GM21360 (cell line): ENCODE data around the gene ITGBL1.

Experiments used
- ATAC-seq: cut with Tn5 transposase; IDR thresholded peaks from one replicate; pipeline ENCODE4 v1.9.1; 2021; ENCODE audit warnings: mild to moderate bottlenecking, moderate library complexity; ENCODE audit not compliant: unreplicated experiment

Gene ITGBL1

DNA sequence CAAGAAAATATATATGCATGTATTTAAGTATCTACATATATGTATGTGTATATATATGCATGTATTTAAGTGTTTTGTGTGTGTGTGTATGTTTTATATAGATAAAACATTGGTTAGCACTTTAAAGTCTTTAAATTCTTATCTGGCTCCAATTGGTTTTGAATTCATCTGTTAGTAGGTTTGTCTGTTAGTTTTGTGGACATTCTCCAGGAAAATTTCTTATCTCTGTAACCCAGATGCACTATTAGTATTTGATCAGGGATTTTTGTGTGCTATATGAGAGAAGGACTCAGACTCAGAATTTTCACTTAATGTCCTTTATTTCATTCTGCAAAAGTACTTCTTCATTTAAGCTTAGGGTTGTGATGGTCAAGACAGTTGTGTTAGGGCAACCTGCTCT lies 103.1 kb downstream of the ITGBL1 start:
- no peak for ATAC-seq

DNA sequence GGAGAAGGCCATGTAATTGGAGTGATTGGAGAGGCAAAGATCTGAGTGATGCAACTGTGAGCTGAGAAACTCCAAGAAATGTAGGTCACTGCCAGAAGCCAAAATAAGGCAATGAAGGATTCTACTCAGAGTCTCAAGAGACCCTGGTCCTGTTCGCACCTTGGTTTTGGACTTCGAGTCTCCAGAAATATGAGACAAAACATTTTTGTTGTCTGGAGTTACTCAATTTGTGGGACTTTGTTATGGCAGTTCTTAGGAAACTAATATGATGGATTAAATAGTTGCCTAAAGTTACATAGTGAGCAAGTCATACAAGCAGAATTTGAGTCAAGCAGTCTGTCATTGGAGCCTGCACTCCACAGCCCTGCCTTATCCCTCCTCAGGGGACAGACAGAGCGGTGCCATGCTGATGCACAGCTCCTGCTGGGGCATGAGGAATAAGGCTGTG lies 104.2 kb downstream of the ITGBL1 start:
- no peak for ATAC-seq

- no peak for ATAC-seq
Observed at GRCh38 chr13:101565317-101565716, 112.8 kb downstream of the ITGBL1 start.

DNA sequence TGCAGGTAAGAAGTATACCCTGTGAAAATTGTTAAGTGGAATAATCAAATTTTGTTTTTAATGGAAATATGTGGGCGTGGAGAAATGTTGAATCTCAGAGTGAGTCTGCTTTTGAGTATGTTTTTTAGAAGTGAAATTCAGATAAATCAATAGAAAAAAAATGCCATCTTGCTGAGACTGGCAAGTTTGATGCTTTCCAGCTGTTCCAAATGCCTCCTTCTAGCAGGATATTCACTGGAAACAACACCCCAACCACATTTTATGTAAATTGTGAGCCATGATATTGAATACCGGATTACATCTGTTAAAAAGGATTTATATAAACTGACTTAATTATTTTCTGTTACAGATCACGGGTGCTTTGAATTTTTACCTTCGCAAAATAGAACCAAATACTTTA lies 115.4 kb downstream of the ITGBL1 start:
- ATAC-seq = no peak

DNA sequence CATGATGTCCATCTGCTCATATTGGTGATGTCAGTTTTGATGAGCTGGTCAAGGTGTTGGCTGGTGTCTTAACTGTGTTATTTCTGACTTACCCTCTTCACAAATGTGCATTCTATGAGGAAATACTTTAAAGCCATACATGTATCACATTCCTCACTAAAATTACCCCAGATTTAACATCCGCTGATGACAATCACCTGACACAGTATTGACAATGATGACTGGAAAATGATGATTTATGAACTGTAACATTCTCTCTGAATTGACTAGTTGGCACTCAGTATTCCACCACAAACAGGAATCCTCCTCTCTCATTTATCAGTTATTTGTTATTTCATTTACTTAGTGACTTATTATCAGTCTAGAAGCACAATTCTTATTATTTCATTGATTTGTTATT lies 117.3 kb downstream of the ITGBL1 start:
- ATAC-seq = no peak

- ATAC-seq = no peak
Observed at GRCh38 chr13:101570410-101570809, 117.9 kb downstream of the ITGBL1 start.

GRCh38 chr13:101572456-101572855 lies 120.0 kb downstream of the ITGBL1 start:
- no peak for ATAC-seq

GRCh38 chr13:101575581-101575980 lies 123.1 kb downstream of the ITGBL1 start:
- no peak for ATAC-seq

GRCh38 chr13:101576455-101576854 lies 124.0 kb downstream of the ITGBL1 start:
- no peak for ATAC-seq

- no peak for ATAC-seq
Observed at GRCh38 chr13:101576977-101577376, 124.5 kb downstream of the ITGBL1 start.

DNA sequence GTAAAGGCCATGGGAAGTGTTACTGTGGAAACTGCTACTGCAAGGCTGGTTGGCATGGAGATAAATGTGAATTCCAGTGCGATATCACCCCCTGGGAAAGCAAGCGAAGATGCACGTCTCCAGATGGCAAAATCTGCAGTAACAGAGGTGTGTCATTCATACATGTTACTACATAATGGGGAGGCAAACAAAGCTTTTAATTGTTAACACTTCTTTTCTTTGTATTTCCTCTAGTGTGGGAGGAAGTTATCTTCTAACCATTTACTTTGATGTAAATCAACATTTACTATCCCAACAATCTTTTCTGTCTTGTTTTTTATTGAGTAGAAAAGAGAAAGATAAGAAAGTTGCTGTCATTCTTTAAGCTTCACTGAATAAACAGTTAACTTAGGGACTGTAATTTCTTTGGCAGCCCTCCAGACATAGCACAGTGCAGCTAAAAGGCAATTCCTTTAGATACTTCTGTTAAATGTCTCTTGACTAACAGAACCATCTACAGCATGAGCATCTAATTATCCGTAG lies 126.9 kb downstream of the ITGBL1 start:
- no peak for ATAC-seq

- ATAC-seq = no peak
Observed at GRCh38 chr13:101584331-101584730, 131.9 kb downstream of the ITGBL1 start.

DNA sequence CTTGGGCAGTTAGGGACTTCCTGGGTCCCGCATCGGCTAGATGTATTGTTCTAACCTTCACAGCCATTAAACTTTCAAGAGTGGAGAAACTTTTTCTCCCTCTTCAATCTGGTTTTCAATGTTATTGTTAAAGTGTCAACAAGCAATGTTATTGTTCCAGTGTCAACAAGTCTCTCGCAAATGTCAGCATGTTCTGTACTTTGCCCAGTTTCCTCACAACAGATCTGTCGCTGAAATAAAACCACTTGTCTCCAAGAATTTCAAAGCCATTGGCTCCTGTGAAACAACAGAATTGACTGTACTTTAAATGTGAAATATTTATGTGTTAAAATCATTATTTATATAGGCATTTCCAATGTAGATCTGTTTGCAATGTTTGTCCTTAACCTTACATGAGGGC lies 138.0 kb downstream of the ITGBL1 start:
- no peak for ATAC-seq

DNA sequence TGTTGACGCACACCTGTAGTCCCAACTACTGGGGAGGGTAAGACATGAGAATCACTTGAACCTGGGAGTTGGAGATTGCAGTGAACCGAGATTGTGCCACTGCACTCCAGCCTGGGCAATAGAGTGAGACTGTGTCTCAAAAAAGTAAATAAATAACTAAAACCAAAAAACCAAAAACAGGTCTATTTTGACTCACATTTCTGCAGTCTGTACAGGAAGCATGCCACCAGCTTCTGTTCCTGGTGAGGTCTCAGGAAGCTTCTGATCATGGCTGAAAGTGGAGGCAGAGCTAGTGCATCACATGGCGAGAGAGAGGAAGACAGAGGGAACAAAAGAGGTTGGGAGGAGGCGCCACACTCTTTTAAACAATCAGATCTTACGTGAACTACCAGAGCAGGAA lies 142.5 kb downstream of the ITGBL1 start:
- ATAC-seq = no peak

DNA sequence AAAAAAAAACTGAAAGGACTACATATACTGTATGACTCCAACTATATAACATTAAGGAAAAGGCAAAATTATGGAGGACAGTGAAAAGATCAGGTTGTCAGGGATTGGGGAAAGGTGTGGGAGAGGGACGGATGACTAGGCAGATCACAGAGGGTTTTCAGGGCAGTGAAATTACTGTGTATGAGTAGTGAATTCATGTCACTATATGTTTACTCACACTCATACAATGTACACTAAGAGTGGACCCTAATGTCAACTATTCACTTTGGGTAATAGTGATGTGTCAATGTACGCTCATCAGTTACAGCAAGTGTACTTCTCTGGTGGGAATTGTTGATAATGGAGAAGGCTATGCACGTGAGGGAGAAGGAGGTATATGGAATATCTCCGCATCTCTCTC lies 144.3 kb downstream of the ITGBL1 start:
- no peak for ATAC-seq

DNA sequence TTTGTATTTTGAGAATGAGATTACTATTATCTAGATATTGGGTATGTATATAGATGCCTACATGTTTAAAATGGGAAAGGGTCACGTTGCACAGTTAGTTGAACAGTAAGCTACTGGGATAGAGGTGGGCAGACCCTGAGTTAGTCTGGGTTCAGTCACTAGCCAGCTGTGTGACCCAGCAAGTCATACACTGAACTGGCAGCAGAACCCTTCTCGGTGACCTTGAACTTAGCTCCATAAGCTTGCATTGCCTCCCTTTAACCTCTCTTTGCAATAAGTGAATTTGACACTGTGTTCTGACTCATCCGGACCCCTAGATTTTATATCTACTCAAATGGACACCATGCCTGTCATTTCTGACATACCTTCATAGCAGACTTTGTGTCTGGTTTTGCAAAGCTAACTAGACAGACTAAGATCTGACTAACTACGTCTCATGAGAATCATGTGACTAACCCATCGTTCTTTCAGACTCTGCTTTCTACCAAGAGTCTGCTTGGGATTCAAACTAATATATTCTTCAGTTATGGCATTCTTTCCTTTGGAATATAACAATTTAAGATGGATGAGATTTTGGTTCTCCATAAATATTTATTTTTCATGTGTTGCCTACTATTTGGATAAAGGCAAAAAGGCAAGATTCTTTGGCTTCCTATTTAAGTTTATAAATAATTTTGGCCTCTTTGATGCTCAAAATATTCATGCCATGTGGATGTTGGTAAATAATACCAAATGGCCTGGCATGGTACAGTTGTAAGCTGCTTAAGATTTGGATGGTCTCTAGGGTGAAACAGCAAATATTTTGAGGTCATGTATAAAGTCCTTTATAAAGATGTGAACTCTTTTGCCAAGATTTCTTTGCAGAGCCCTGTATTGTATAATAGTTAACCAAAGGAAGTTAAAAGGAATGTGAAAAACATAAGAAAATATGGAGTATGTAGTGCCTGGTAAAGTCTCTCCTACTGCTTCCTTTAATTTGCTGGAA lies 159.3 kb downstream of the ITGBL1 start:
- no peak for ATAC-seq

DNA sequence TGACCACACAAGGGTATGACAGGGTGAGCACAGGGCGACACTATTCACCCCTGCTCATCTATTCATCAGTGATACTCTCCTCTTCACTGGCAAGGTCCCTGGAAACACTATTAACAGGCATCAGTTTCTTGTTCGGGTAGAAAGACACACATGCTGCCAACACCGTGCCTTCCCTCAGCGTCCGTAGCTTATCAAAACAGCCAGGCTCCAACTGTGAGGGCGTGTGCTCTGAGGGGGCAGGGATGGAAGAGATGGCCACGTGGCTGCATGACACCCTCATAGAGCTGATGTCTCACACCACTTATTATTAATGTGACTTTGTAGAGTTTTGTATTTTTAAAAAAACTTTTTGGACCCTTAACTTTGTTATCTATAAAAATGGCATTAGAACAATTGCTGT lies 160.3 kb downstream of the ITGBL1 start:
- ATAC-seq = no peak

GRCh38 chr13:101614491-101614890 lies 162.0 kb downstream of the ITGBL1 start:
- ATAC-seq = no peak

DNA sequence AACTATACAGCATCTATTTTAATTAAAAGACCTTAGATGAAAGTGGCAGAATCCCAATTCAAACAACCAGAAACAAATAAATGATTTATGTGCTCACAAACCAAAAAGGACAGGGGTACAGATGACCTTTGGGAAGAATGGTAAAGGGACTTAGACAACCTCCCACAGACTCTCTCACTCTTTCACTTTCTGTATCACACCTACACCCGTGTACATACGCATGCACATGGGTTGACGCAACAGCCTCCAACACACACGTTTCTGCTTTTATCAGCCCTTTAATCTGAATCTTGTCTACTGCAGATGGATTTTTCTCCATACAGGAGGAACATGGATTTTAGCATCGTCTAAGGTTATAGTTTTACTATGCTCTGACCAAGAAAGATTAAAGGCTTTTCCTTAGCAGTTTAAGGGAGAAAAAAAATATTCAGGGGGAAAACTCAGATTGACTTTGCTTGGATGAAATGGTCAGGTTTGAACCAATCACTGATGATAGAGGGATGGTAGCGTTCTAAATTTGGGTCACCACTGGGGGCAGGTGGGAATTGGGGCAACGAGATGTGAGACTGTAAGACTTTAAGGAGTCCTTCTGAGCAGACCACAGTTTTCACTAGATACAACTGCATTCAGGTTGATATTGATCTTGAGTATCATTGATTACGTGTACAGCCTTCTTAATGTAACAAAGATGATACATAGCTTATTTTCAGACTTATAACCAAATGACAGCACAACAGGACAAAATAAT lies 166.1 kb downstream of the ITGBL1 start:
- no peak for ATAC-seq

DNA sequence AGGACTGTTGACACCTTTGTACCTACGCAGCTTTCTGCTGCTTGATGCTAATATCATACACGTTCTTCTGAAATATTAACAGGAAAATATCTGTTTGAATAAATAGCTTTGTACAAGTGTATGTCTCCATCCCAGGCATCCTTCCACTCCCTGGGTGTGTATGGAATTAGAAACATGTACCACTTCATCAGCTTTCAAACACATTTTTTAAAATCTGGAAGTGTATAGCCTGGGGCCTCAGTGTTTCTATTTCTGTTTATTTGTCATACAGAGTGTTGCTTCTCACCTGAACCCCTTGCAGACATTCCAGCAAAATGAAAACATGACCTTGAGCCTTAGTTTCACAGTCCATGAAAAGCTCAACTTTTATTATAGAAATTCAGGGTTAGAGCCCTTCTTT lies 168.6 kb downstream of the ITGBL1 start:
- ATAC-seq = no peak

GRCh38 chr13:101623470-101624209 lies 171.2 kb downstream of the ITGBL1 start:
- no peak for ATAC-seq
